HepG2 (cell line): Measurements from ENCODE around the gene FAM83C. TPM values are rescaled to one million over a fixed set of nuclear protein-coding genes. Genes with fewer than 3 reads are reported as not detected.
A peak's percentile ranks its signal among the peaks of the same experiment; 100 is the strongest.

Experiments used
- ATF1 ChIP-seq: IDR thresholded peaks from 2 replicates; pipeline ENCODE4 v1.6.1; 2016; ENCODE audit warnings: mild to moderate bottlenecking, control low read depth
- CBFB ChIP-seq: sonication (generic); formaldehyde crosslinking; IDR thresholded peaks from 2 replicates; pipeline ENCODE4 v1.4.0; 2020; ENCODE audit warnings: missing genetic modification reagents
- HMGXB3 ChIP-seq: sonication (generic); formaldehyde crosslinking; IDR thresholded peaks from 2 replicates; pipeline ENCODE4 v1.4.0; 2020; ENCODE audit warnings: missing genetic modification reagents, borderline replicate concordance
- HNF1A ChIP-seq, 2 experiments: sonication (generic) in 1 of 2; formaldehyde crosslinking in 1 of 2; IDR thresholded peaks; 2 replicates each; pipeline versions ENCODE4 v1.4.0 to v1.6.1; 2016 to 2020; ENCODE audit warnings: borderline replicate concordance in 1 of 2, low read depth in 1 of 2, mild to moderate bottlenecking in 1 of 2, missing genetic modification reagents in 1 of 2
- KDM5B ChIP-seq: sonication (generic); formaldehyde crosslinking; IDR thresholded peaks from 2 replicates; pipeline ENCODE4 v1.4.0; 2020; ENCODE audit warnings: missing genetic modification reagents, mild to moderate bottlenecking, borderline replicate concordance
- KLF9 ChIP-seq: IDR thresholded peaks from 2 replicates; pipeline ENCODE4 v1.6.1; 2016; ENCODE audit warnings: low read depth
- MIXL1 ChIP-seq: IDR thresholded peaks from 2 replicates; pipeline ENCODE4 v1.6.1; 2016
- NRL ChIP-seq: sonication (generic); formaldehyde crosslinking; IDR thresholded peaks from 2 replicates; pipeline ENCODE4 v1.5.0; 2020; ENCODE audit warnings: missing genetic modification reagents, mild to moderate bottlenecking, moderate library complexity, borderline replicate concordance
- SP1 ChIP-seq, 2 experiments: fragments of 450-650 bp in 1 of 2; sonication (generic) in 1 of 2; formaldehyde crosslinking in 1 of 2; IDR thresholded peaks; 2 replicates each; pipeline versions ENCODE4 v1.4.0 to v1.6.1; 2016 to 2020; ENCODE audit warnings: missing genetic modification reagents in 1 of 2
- SP4 ChIP-seq: sonication (generic); formaldehyde crosslinking; IDR thresholded peaks from 2 replicates; pipeline ENCODE4 v1.8.1; 2023; ENCODE audit warnings: mild to moderate bottlenecking, missing genetic modification reagents
- TBL1XR1 ChIP-seq: fragments of 150-350 bp; IDR thresholded peaks from 2 replicates; pipeline ENCODE4 v1.6.1; 2014; ENCODE audit warnings: borderline replicate concordance, low read length; ENCODE audit not compliant: partially characterized antibody
- ZBTB39 ChIP-seq: sonication (generic); formaldehyde crosslinking; IDR thresholded peaks from 2 replicates; pipeline ENCODE4 v1.5.0; 2020; ENCODE audit warnings: missing genetic modification reagents
- ZBTB7A ChIP-seq: sonication (generic); formaldehyde crosslinking; IDR thresholded peaks from 2 replicates; pipeline ENCODE4 v1.8.0; 2022; ENCODE audit warnings: mild to moderate bottlenecking, missing genetic modification reagents
- ZNF205 ChIP-seq: IDR thresholded peaks from 2 replicates; pipeline ENCODE4 v1.6.1; 2018; ENCODE audit warnings: missing biosample characterization, missing genetic modification reagents
- polyA plus RNA-seq, 8 experiments: library from polyadenylated mRNA; depleted of rRNA in 3 of 8; stranded (reverse) in 7 of 8; unstranded in 1 of 8; fragments of >200 nt; fragmentation: Illumina TruSeq in 4 of 8; extraction: Trizol in 4 of 8; gene quantifications; 2 replicates each; pipeline versions ENCODE4 v1.2.1 to v1.2.3, GENCODE V29; 2011 to 2016; ENCODE audit warnings: low read depth in 4 of 8, missing spikeins in 1 of 8, mixed read lengths in 1 of 8; ENCODE audit not compliant: insufficient read depth in 1 of 8
- total RNA-seq, 5 experiments: library from RNA; depleted of rRNA; stranded (reverse); fragments of >200 nt; fragmentation: Illumina TruSeq; extraction: Trizol; gene quantifications; 2 replicates each; pipeline ENCODE4 v1.2.3, GENCODE V29; 2016; ENCODE audit warnings: low read depth in 1 of 5

FAM83C gene
- total and polyA plus RNA-seq, 2 of the 13 experiments (the other 11 are each of a cell fraction or from before 2014, with no cell fraction given) = 0.04 TPM; not detected in 1

GRCh38 chr20:35286077-35286898, 5.9 kb downstream of the FAM83C start (continued):
- peak; percentile 96 for TF ChIP-seq HNF1A (IDR thresholded peaks at IDR 0.05; ENCODE audit: low read depth)
- peak; percentile 95 for TF ChIP-seq HNF1A (CRISPR knock-in tag; IDR thresholded peaks at IDR 0.05; ENCODE audit: borderline replicate concordance)
- TF ChIP-seq ATF1 (CRISPR knock-in tag) = no peak
- peak; percentile 33; the same call in 1 of the 2 replicates for TF ChIP-seq ZBTB7A (CRISPR knock-in tag)
- peak; percentile 73; the same call in 1 of the 2 replicates for TF ChIP-seq MIXL1 (CRISPR knock-in tag)
- TF ChIP-seq KDM5B (CRISPR knock-in tag) = no peak
- TF ChIP-seq SP4 = no peak; the same call in none of the 2 replicates
- peak; percentile 69; the same call in 1 of the 2 replicates for TF ChIP-seq NRL
- no peak for TF ChIP-seq SP1 (IDR thresholded peaks at IDR 0.05)
- 0 out of 2 replicates have a peak, but pooled peaks have one; percentile 37 for TF ChIP-seq SP1 (CRISPR knock-in tag; IDR thresholded peaks at IDR 0.05)
- TF ChIP-seq KLF9 = no peak
- peak; percentile 33 for TF ChIP-seq TBL1XR1
- 0 out of 2 replicates have a peak, but pooled peaks have one; percentile 42 for TF ChIP-seq ZBTB39 (CRISPR knock-in tag)
- no peak for TF ChIP-seq HMGXB3 (CRISPR knock-in tag)
- 0 out of 2 replicates have a peak, but pooled peaks have one; percentile 23 for TF ChIP-seq CBFB (CRISPR knock-in tag)
- TF ChIP-seq ZNF205 (CRISPR knock-in tag) = peak; percentile 8
